GM19468 (cell line): ENCODE data around the gene TRAF7.

Experiments
- ATAC-seq: cut with Tn5 transposase; IDR thresholded peaks from one replicate; pipeline ENCODE4 v1.9.1; 2021; ENCODE audit warnings: mild to moderate bottlenecking, moderate library complexity, moderate number of reproducible peaks; ENCODE audit not compliant: unreplicated experiment; ENCODE audit errors: extremely low read depth

Gene TRAF7

DNA sequence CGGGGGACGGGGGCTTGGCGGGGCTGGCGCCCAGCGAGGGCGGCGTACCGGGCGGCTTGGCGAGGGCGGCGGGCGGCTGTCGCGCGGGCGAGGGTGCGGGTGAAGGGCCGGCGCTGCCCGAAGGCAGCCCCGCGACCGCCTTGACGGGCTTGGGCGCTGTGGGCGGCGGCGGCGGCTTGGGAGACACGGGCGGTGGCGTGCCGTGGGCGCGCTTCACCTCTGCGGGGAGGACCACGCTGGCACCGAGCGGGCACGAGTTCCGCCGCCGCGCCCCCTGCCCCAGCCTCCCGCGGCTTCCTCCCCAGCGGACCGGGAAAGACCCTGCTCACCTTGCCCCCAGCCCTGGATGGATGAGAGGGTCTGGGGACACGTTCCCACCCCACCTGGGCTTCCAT lies 23.5 kb downstream of the TRAF7 start:
- ATAC-seq: no peak

DNA sequence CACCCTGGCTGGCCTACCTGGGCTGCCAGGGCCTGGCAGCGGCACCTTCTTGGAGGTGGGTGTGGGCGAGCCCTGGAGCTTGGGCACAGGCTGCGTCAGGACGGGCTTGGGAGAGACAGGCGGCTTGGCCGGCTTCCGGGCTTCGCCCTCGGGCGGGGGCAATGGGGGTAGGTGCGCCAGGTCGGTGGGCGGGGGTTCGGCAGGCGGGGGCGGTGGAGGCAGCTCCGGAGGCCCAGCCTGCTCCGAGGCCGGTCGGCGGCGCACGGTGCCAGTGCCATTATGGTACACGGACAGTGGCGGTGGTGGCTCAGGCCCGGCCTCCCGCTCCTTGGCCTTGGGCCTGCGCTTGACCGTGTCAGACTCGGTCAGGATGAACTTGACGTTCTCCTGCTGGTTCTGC lies 24.0 kb downstream of the TRAF7 start:
- no peak for ATAC-seq

DNA sequence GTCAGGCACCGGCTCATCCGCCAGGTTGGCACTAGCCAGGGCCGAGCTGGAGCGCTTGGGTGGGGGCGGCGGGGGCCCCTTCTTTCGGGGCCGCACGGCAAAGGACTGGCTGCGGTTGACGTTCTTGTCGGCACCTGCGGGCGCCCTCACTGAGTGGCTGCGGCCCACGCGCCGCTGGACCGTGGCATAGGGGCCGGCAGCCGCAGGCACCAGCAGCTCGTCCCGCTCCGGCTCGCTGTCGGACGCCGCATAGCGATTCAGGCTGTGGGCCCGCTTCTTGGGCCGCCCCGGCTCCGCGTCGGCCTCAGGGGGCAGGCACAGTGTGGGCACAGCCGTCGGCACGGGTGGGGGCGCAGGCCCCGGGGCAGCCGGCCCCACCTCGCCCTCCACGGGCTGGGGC lies 24.9 kb downstream of the TRAF7 start:
- ATAC-seq: no peak

GRCh38 chr16:2180962-2181923 lies 25.7 kb downstream of the TRAF7 start:
- no peak for ATAC-seq

- no peak for ATAC-seq
Measured at GRCh38 chr16:2181952-2182351, 26.4 kb downstream of the TRAF7 start.

DNA sequence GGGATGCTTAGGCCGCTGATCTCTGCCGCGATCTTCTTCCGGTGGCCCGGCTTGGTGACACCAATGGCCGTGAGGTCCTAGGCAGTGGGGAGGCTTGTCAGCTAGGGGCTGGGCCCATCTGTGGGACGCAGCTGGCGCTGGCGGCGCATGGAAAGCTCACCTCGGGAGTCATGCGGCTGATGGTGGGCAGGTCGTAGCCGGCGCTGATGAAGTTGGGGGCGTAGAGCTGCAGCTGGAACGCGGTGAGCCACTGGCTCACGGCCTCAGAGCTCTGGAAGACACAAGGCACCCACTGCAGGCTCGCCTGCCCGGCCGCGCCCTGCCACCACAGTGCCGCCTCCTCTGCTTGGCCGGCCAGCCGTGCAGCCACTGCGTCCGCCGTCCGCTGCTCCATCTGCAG lies 28.1 kb downstream of the TRAF7 start:
- ATAC-seq: no peak

DNA sequence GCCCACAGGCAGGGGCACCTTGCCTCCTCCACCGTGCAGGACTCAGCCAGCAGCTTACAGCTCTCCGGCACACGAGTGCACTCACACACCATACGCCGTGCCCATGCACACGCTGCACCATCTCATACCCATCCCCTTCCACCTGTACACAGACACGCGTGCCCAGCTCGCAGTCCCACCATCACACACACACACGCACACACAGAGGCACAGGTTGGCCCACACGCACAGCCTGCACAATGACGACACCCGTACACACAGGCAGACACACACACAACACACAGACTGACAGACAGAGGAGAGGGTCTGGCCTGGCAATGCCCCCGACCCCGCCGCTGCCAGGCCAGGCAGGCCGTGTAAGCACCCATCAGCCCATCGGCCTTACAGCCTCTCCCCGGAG lies 28.8 kb downstream of the TRAF7 start:
- no peak for ATAC-seq

- ATAC-seq: no peak
Measured at GRCh38 chr16:2184962-2185361, 29.4 kb downstream of the TRAF7 start.

DNA sequence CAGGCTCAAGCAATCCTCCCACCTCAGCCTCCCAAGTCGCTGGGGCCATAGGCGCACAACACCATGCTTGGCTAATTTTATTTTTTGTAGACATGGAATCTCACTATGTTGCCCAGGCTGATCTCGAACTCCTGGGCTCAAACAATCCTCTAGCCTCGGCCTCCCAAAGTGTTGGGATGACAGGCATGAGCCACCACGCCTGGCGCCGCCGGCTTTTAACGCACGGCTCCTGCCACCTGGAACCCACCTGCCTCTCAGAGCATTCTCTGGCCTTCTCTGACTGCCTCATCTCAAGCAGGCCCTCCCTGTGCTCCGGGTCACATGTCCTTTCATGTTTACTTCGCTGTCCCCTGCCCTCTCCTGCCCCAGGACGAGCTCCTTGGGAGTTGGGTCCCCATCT lies 30.5 kb downstream of the TRAF7 start:
- no peak for ATAC-seq

GRCh38 chr16:2186505-2186904 lies 30.9 kb downstream of the TRAF7 start:
- no peak for ATAC-seq

- ATAC-seq: no peak
Measured at GRCh38 chr16:2187212-2187611, 31.6 kb downstream of the TRAF7 start.

DNA sequence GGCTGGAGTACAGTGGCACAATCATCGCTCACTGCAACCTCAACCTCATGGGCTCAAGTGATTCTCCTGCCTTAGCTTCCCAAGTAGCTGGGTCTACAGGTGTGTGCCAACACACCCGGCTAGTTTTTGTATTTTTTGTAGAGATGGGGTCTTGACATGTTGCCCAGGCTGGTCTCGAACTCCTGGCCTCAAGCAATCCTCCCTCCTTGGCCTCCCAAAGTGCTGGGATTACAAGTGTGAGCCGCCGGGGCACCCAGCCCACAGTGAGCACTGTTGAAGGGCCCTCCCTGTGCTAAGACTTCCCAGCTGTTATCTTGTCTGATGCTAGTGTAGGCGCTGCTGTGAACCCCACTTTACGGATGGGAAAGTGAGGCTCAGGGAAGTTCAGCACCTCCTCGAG lies 32.8 kb downstream of the TRAF7 start:
- no peak for ATAC-seq

- ATAC-seq: no peak
Measured at GRCh38 chr16:2189252-2189893, 33.8 kb downstream of the TRAF7 start.

DNA sequence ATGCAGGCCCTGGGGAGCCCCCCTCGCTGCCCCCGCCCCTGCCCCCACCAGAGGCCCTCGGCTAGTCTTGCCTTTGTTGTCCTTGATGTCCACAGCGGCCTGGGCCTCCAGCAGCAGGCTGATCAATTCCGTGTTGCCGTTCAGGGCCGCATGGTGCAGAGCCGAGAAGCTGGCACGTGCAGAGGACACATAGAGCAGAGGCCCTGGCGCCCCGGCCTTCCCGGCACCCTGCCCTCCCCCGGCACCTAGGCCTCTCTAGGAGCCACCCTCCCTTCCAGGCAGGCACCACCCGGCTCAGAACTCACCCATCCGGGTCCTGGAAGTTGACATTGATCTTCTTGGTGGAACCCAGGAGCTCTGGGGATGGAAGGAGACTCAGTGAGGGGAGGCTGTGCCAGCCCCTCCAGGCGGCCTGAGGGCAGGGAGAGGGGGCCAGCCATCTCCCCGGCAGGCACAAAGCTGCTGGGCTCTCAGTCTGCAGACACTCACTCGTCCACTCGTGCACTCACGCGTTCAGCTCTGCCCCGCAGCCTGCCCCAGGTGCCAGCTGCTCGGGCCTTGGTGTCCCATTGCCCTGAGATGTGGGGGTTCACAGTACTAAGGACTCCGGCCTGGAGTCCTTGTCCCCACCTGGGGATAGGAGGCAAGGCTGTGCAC lies 34.5 kb downstream of the TRAF7 start:
- ATAC-seq: no peak

DNA sequence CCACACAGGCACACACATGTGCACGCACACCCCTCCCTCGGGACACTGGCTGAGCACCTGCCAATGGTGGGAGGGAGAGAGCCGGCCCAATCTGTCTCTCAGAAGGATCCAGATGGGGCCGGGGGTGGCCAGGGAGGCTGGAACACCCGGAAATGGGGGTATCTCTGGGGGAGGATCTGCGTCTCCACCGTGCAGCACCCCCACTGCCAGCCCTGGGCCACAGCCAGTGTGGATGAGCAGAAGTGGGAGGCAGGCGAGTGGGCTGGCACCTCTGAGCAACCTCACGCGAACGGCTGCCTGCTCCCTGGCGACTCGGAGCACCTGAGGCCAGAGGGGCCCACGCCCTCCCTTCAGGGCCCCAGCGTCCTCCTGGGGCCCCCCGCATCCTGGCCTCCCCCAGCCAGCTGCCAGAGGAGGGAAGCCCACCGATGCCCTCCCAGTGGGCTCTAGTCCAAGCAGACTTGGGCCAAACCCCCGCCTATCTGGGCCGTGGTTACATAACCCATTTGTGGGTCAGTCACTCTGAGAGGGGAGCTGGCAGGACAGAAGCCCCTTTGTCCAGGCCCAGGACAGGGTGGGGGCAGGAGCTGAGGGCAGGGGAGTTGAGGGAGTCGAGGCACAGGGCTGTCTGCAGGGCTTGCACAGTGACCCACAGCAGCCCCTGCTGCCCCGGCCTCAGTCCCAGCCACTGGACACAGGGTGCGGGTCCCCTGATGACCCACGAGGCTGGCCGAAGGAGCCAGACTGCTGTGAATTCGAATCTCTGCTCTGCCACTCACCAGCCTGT lies 35.3 kb downstream of the TRAF7 start:
- ATAC-seq: no peak

GRCh38 chr16:2191446-2191706 lies 35.8 kb downstream of the TRAF7 start:
- ATAC-seq: no peak

DNA sequence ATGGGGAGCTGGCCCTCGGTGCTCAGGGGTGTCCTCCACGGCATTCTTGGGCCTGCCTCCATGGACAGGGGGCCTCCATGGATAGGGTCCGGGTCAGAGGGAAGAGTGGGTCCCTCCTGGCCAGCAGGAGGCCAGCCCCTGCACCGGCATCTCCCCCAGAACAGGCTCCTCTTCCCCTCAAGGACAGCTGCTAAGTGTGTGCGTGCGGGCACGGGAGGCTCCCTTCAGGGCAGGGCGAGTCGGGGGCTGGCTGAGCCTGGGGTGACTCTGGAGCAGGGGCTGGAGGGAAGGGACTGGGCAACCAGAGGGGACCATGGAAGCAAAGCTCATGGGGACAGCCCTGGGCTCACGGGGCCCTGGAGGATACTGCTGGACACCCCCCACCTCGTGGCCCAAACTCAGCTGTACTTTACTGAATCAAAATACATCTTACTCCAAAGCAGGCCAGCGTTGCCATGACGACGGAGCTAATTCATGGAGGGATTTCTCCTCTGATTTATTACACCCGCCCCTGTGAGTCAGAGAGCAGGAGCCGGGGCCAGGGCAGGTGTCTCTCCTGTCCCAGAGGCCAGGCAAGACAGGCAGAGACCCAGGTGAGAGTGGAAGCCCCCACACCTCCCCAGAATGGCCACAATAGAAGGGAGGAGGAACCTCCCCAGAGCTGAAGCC lies 38.7 kb downstream of the TRAF7 start:
- ATAC-seq: no peak

GRCh38 chr16:2194852-2195321 lies 39.3 kb downstream of the TRAF7 start:
- no peak for ATAC-seq

DNA sequence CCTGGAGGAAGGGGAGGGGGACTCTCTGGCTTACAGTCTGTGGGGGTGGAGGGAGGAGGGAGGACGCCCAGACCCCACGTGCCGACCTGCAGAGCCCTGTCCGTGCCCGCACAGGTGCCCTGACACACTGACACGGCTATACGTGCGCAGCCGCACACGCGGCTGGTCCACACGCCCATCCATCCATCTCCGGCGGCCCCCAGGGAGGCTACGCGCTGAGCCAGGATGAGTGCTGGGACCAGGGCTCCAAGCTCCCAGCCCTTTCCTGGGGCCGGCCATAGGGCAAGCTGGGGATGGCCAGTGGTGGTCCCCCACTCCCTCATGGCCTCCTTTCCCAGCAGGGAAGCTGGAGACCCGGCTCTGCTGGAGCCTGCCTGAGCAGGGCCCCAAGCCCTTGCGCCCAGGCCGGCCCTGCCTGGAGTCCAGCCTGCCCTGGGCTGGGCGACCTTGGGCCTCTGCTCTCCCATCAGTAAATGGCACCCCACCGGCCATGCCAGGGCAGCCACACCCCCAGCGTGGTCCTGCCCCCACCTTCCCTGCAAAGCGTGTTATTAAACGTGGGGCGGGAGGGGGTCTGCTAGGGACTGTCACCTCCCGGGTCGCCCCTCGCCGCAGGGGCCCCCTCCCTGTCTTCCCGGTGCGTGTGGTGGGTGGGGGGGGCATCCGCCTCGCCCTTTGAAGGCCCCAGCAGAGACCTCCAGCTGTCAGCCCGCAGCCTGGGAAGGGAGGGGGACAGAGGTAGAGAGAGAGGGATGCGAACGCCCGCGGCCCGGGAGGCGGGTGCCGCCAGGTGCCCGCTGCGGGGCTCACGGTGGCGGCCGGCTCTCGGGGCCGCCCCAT lies 40.0 kb downstream of the TRAF7 start:
- ATAC-seq: no peak
